Measurements from ENCODE around the gene SMIM22.

SMIM22 gene

DNA sequence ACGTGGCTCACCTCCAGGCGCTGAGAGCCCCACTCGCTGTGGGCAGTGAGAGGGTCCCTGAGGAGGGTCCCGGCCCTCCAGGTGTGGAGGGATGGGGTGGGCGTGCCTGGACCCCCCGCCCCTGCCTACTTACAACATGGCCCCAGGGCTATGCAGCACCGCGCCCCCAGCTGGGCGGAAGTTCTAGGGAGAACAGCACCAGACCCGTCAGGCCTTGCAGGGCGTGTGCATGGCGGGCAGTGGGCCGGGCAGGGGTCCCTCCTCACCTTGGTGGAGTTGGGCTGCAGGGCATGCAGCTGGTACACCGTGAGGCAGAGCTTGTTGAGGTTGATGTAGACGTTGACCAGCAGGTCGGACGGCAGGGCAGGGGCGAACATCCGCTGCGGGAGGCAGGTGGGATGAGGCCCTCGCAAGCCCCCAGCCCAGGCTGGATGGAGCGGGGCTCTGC is 2.7 kb downstream of the SMIM22 start:
- no peak for DNase-seq

DNA sequence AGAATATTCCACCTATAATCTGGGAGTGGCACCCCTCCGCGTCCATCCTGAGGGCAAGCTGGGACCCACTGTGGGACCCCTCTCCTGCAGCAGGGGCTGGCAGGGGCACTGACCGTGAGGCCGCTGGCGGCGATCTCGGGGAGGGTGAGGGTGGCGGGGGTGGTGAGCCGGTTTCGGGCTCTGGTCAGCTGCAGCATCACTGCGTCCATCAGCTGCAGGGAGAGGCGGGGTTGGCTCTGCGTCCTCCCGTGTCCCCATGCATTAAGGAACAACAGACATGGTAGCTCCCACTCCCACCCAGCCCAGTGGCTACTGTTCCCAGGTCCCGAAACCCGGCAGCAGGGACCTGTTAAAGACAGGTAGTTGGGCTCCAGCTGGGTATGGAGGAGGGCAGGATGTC is 3.3 kb downstream of the SMIM22 start:
- DNase-seq: no peak

DNA sequence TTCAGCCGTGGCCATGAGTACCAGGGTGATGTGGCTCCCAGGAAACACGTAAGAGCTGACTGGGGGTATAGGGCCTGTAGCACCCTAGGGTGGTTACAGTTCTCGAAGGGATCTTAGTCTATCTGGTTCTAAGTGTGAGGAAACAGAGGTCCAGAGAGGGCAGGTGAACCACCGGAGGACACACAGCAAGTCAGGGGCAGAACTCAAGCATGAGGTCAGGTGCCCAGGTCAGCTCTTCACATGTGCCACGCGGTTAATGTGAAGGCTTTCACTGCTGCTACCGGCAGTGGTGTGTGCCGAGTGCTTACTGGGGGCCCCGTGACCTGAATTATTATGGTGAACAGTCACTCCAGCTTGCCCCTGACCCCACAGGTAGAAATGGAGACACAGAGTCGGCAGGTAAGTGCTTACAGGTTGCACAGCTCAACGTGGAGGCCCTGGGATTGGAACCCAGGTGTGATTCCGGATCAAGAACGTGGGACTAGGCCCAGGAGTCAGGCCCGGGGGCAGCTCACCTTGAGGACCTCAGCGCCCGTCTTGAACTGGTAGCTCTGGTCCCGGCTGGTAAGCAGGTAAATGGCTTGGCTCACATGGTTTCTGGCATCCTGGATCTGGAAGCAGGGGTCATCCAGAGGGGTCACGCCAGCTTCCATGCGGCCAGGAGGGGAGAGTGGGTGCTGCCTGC is 4.1 kb downstream of the SMIM22 start:
- DNase-seq: no peak

DNA sequence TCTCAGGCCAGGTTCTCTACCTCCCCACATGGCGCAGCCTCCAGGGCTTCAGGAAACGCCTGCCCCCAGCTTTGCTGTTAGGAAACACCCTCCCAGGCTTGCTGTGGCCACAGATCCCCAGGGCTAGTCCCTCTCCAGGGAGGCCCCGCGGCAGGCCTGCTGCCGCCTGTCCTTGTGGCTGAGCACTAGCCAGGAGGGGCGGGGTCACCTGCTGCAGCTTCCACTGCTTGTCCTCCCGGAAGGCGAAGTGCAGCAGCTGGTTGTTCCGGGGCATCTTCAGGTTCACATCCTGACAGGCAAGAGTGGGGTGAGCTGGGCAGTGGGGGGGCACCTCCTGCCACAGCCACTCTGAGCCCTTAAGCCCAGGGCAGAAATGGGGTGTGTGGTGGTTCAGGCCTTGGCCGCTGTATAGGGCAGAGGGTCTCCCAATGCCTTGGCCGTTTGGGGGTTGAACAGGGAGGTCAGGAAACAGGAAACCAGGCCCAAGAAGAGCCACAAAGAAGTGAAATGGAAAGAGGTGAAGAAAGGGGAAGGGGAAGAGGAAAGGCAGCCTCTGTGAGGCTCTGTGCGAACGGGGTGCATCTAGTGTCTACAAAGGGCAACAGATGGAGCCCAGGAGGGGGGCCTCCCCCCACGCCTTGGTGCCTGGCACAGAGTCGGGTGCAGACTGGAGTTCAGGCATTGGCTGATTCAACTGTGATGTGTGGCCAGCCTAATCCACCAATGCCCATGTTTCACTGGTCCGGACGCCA is 5.3 kb downstream of the SMIM22 start:
- no peak for DNase-seq

DNA sequence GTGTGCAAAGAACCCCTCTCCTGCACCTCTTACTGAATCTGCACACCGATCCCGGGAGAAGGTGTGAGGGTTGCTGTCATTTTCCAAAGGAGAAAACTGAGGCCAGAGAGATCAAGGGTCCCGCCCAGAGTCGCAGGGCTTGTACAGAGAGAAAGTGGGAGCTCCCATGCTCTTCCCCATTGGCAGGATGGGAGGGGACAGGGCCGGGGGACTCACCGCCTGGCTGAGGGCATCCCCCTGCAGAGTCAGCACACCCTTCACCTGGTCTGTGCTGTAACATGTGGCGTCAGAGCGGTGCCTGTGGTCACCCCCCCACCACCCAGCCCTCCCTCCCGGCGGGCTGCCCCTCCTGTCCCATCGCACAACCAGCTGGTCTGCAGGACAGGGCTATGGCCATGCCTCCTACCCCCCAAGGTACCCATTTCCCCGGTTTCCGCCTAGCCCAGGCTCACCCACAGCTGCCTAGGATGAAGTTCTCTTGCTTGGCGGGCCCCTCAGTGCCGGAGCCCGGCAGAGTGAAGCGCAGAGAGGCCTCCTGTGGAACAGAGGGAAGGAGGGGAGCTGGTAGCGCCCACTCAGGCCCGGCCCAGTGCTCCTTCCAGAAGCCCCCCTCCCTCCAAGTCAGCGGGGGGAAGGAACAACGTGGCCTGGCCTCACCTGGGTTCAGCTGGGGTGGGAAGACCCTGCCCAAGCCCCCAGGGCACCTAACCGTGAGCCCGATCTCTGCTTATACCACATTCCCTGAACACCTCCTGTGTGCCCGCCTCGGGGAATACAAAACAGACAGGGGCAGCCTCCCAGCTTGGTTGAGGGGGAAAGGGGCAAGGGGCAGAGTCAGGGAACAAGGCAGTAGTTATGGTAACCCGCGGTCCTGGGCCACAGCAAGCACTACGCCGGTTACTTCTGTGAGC is 6.1 kb downstream of the SMIM22 start:
- no peak for DNase-seq

DNA sequence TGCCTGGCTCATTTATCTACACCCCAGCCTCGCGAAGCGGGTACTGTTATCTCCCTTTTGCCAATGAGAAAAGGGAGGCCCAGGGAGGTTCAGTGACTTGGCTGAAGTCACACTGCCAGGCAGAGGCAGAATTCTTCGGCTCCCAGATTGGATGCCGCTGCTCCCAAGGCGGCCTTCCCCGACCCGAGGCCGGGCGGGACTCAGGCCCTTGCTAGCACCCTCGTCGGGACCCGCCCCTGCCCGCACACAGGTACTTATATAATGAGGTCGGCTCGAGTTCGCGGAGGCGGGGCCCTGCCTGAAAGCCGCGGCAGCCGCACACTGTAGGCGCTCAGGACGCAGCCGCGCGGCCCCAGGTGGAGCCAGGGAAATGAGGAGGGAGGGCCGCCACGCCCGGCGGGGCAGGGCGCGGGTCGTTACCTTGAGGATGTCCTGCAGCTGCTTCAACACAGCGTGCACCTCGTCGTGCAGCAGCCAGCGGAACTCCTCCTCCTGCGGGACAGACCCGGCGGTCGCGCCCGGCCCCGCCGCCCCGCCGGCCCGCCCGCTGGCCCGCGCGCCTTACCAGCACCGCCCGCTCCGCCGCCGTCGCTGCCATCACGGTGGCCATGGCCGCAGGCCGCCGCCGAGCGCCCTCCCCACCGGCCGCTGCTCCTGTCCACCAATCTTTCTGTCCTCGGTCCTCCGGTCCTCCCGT is 6.9 kb downstream of the SMIM22 start, which contains the start of gene ROGDI:
ROGDI (minus strand) TSS at position 672 of the 697 bp plus-strand sequence; CDS start at position 610, 62 bp downstream.
- DNase-seq: peak; percentile 90

DNA sequence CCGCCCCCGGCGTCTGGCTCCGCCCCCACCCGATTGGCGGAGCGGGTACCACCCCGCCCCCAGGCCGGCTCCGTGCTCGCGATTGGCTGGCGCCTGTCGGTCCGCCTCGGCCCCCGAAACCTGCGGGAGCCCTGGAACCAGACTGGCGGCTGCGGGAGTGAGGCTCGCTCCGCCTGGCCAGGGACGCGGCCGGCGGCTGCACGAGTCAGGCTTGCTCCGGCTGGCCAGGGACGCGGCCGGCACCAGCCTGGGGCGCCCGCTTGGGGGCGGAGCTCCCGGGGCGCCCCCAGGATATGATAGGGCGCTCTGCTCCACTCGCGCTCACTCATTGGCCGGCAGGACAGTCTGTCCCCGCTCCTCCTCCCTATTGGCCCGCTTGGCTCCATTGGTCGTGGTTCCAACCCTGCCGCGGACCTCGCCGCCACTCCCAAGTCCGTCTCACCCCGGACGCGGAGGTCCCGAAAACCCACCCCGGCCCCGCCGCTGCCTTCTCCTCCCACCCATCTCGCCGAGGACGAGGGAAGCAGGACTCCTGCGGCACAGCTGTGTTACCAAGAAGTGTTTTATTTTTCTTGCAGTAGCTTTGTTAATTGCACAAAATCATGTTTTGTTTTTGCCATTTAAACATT is 7.6 kb downstream of the SMIM22 start:
- DNase-seq: peak; percentile 88

DNA sequence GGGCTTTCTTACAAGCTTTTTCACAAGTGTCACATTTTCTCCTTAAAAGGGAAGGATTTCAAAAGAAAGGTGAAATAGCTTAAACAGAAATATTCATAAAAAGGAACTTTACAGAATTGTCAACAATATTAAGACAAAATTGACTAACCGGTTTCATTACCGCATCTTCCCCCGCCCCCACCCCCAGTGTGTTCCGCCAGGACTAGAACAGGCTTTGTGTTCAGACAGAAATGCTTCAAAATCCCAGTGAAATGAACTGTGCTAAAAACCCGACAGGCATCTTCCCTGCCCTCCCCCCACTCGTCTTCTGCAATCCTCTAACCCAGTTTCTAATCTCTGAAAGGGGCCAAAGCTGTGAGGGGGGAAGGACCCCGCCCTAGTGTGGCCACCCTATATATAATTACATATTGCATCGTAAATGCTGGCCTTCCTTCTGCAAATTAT is 8.3 kb downstream of the SMIM22 start:
- DNase-seq: no peak

DNA sequence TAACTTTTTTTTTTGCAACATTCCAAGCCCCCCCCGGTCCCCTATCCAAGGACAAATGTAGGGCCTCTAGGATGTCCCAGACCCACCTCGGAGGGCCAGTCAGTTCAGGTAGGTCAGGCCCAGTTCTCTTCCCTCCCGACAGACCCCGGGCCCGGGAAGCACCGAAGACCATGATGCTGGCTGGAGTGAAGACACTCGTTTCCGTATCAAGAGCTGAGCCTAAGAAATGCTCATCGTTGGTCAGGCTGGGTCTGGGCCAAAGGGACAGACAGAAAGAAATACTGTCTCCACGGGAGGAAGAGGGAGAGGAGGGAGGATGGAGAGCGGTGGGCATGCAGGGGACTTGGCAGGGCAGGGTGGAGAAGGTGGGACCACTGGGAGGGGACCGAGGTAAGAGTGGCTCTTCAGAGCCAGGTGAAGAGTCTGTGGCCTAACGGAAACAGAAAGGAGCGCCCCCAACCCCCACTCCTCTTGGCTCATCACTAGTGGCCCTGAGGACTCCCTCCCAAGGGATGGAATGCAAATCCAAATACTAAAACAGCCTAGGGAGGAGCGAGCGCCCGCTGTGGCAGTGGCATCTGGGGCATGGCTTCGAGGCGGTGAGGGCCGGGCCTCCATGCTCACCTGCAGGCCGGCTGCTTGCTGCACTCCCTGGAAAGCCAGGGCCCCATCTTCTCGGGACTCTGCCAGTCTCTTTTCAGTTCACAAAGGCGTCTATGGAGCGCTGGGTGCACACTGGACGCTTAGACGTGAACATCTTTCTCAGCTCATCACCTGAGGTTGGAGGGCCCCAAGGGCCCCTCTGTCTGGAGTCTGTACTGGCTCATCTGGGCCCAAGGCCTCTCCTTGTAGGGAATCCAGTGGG is 9.0 kb downstream of the SMIM22 start:
- DNase-seq: no peak

DNA sequence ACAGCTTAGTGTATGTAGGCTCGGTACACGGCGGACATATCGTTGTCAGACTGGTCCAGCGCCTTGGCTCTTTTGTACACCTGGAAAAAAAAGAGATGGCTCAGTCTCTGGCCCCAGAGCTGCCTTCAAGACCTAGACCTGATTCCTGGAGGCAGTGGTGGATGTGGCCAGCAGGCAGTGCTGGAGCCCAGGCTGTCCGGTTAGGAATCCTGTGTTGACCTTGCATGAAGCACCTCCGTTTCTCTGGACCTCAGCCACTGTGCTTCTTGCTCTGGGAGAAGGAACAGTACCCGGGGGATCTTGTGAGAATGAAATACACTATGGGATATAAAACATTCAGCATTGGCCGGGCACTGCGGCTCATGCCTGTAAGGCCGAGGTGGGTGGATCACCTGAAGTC is 10.1 kb downstream of the SMIM22 start:
- no peak for DNase-seq

DNA sequence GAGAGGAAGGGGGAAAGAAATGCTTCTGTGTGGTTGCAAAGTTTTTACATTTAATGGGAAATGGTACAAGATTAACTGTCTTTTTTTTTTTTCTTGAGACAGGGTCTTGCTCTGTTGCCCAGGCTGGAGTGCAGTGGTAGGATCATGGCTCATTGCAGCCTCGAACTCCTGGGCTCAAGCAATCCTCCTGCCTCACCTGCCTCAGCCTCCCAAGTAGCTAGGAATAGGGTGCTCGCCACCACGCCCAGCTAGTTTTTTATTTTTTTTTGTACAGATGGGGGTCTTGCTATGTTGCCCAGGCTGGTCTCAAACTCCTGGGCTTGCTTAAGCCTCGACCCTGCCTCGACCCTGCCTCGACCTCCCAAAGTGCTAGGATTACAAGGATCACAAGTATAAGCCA is 11.1 kb downstream of the SMIM22 start:
- DNase-seq: no peak

DNA sequence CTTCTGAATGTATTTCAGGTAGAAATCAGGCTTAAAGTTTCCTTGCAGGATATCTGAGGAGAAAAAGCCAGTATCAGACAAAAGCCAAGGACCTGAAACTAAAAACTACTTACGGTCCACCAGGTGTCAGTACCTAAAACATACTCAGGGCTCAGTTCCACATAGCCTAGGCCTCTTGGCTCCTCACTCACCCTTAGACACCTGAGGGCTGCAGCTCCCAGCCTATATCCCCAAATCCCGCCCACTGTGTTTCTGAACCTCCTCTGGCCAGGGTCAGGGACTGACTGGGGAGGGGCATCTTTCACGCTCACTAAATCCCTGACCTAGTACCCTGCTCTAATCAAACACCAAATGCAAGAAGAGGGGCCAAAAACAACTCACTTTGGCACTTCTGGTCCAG is 16.1 kb downstream of the SMIM22 start:
- DNase-seq: no peak

DNA sequence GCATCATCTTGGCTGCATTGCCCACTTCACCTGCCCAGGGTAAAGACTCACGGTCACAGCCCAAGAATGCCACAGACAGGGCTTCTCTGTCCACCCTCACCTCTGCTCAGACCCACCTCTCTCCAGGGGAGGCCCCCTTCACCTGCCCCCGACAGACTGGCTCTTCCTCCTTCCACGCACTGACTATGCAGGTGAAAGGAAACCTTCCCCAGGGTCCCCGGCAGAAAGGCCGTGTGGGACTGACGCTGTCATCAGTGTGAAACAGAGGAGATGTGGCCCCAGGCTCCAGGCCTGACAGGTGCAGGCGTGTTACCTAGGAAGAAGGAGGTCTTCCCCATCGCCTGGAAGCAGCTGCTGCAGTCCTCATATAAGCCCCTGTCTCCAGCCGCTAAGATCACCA is 16.6 kb downstream of the SMIM22 start:
- DNase-seq: no peak

DNA sequence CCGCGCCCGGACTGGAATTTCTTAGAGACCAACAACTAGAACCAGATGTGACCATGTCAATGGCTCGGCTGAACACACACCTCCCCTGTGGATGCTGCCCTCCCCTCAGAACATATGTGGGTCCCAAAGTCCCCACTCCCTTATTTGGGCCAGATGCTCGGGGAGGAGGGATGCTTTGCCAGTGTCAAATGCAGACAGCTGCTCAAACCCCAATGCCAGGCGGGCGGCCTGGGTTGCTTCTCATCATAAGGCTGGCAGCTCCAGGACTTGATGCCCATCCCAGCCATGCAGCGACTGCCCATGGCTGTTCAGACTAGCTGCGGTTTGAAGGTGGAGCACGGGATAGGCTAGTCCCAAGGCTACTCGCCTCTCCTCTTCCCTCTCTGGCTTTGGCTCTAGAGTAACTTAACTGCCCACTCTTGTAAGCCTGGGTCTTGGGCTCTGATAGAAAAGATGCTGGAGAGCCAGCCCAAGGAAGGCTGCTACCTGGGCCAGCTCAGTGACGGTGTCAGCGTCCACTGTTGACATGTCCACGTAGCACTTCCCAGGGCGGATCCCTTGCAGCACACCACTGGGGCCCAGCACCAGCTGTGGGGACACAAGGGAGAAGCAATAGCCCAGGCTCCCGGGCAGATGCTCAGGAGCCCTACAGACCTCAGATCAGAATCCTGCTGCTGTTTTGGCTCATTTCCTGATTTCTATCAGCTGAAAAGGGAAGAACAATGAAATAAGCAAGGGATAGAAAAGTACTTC is 18.3 kb downstream of the SMIM22 start:
- no peak for DNase-seq

DNA sequence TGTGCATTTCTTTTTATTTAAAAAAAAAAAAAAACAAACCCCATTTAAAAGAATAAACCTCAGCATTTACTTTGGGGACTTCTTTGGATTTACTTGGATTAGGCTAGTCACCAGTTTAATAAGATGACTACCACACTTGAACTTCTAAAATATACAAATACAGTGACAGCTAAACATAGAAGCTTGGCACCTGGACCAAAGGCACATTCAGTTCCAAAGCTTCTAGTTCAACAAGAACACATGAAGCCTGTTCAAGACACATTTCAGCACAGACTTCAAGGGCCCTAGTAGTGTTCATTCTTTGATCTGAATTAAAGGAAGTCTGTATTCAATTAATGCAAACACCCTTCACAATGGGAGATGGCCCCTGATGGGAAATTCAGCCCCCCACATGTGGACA is 18.9 kb downstream of the SMIM22 start:
- DNase-seq: no peak

DNA sequence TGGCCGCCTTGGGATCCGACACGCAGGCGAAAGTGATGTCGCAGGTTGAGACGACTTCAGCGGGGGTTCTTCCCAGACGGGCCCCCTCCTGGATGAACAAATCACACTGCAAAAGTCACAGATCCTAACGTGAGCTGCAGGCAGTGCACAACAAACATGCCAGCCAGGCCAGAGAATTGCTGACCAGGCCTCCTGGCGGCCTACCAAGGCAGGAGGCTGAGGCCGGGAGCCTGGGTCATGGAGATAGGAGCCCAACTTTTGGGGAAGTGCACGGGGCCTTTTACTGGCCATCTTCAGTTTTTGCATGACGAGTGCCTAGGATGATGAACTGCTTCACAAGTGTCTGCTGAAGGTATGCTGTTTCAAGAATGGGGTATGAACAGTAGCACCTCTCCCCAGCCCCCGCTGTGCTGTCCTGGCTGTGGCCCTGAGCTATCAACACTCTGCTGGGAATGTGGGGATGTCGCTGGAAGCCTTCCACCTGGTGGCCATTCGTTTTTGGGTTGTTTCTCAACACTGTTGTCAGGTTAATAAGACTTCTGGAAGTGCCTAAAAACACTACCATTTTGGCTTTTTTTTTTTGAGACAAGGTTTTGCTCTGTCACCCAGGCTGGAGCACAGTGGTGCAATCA is 19.5 kb downstream of the SMIM22 start:
- no peak for DNase-seq

DNA sequence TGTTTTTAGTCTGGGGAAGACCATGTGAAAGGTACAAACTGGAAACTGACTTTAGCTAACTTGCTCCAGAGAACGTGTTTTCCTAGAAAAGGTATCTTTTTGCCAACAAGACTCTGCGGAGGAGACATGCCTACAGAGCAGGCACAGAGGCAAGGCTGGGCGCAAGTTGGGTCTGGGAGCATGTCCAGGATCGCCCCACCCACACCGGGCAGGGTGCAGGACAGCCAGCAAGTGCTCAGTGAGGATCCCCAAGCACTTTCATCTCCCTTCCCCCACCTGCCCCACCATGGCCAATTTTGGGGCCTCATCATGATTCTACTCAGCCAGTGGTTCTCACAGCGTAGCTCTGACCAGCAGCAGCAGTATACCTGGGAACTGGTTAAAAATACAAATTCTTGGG is 25.5 kb downstream of the SMIM22 start:
- no peak for DNase-seq

DNA sequence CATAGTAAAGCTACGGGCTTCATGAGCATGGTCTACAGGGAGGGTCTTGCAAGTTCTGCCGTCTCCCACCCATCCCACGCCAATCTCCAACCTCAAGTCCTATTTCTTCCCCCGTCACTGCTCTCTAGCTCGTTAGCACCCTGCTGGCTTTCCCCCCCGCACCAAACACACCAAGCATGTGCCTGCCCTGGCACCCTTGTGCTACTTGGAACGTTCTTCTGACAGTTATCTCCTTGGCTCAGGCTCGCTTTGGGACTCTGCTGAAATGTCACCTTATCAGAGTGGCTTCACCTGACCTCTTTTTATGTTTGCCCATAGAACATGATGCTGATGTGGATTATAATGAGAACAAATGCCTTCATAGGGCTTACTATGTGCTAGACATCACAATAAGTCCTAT is 30.0 kb downstream of the SMIM22 start:
- DNase-seq: no peak

DNA sequence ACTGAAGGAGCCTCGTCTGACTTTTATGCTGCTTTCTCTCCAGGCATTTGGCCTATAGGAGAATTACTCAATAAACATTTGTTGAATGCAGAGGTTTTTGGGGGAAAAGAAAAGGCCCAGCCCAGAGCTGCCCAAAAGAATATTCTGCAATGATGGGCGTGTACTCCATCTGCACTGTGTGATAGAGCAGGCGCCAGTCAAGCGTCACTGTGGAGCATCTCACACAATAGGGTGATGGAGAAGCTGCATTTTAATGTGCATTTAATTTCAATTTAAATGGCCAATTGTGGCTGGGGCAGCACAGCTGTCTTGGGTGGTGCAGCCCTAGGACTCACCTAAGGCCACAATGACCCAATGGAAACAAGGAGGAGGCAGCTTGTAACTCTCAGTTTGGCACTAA is 31.4 kb downstream of the SMIM22 start:
- no peak for DNase-seq

DNA sequence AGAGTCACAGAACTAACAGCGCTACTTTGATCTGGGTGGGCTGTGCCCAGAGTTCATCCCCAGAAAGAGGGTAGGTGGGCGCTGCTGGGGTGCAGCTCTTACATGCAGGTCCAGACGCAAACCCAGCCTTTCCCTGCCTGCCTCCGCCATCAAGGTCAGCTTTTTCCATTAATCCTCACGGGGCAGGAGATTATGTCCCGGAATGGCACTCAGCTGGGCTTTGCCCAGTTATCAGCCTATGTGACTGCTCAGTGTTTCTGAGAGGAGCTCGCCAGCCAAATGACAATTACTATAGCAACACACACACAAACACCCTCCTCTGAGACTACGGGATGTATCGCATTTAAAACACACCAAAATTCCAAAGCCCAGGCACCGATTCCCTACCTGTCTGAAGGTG is 31.8 kb downstream of the SMIM22 start:
- no peak for DNase-seq

Data from CD4-positive, alpha-beta T cell treated with Interleukin-10 for 1 hour (primary cell).